Fibroblast of mammary gland (primary cell): ENCODE results near the gene ITGAL.
"Not testable (repeated sequence)": the region's sequence is repeated elsewhere in the genome, so short reads cannot be mapped to it uniquely, and the experiment has no call there.

Experiments used
- DNase-seq: peaks from one replicate; pipeline ENCODE4 v3.0.0-alpha.2; 2010; ENCODE audit warnings: low read depth
- H3K4me3 ChIP-seq: 2 replicates; pipeline ENCODE4 v1.5.1; 2011; ENCODE audit warnings: low read depth, mild to moderate bottlenecking, low read length, moderate library complexity; ENCODE audit not compliant: control insufficient read depth
- CTCF ChIP-seq: conservative IDR thresholded peaks from 2 replicates; pipeline ENCODE4 v1.5.1; 2011; ENCODE audit warnings: low read depth, low read length, inconsistent platforms; ENCODE audit not compliant: control insufficient read depth, insufficient read depth

The ITGAL gene

DNA sequence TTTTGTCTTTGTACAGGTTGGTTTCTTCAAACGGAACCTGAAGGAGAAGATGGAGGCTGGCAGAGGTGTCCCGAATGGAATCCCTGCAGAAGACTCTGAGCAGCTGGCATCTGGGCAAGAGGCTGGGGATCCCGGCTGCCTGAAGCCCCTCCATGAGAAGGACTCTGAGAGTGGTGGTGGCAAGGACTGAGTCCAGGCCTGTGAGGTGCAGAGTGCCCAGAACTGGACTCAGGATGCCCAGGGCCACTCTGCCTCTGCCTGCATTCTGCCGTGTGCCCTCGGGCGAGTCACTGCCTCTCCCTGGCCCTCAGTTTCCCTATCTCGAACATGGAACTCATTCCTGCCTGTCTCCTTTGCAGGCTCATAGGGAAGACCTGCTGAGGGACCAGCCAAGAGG lies 48.9 kb downstream of the ITGAL start:
- DNase-seq: no peak
- TF ChIP-seq CTCF: no peak
- no peak overlapping the region for H3K4me3 ChIP-seq

GRCh38 chr16:30521873-30522641 lies 49.5 kb downstream of the ITGAL start:
- TF ChIP-seq CTCF: no peak
- no peak overlapping the region for H3K4me3 ChIP-seq
- no peak for DNase-seq

- not testable (repeated sequence) for H3K4me3 ChIP-seq, DNase-seq
Observed at GRCh38 chr16:30522702-30523463, 50.3 kb downstream of the ITGAL start.

DNA sequence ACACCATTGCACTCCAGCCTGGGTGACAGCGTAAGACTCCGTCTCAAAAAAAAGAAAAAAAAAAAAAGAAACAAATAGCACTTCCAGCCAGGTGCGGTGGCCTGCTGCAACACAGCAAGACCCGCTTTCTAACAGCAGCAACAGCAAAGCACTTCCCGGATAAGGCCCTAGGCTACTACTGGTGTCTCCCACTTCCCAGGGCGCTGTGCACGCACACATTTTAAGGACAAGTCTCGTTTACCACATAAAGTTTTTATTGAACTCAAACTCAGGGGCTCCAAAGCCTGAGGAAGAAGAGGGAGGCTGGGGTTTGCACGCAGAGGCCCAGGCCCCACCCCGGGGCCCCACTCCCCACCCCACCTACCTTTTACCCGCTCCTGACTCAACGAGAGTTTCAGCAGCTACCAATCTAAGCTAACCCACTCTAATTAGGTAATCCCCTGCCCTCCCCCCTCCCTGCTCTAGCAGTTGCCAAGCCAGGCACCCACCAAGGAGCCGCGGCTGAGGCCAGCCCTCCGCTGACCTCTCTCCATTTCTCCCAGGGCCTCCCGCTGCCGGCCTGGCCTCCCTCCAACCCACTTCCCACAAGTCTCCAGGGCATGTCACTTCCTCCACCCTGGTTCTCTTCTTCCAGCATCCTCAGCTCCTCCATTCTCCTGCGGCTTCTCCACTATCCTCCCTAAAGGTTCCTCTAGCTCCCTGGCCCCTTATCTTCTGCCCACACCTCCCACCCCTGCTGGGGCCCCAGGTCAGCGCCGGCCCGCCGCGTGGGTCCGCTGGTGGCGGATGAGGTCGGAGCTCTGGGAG lies 51.4 kb downstream of the ITGAL start:
- H3K4me3 ChIP-seq: no peak overlapping the region
- TF ChIP-seq CTCF: no peak
- peak; percentile 51 for DNase-seq

GRCh38 chr16:30524575-30525568 lies 52.3 kb downstream of the ITGAL start:
- no peak for DNase-seq
- no peak for TF ChIP-seq CTCF
- H3K4me3 ChIP-seq: no peak overlapping the region

DNA sequence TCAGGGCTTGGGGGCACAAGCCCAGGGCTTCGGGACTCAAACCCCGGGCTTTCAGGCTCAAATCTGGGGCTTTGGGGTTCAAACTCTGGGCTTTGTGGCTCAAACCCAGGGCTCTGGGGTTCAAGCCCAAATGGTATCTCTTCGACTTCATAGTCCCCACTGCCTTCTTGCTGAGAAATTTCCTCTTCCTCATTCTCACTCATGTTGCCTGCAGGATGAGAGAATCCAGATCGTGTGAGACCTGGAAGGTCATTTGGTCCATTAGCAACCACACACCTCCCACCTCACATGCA lies 53.2 kb downstream of the ITGAL start:
- no peak for DNase-seq
- peak overlapping the region; percentile 71 for H3K4me3 ChIP-seq
- TF ChIP-seq CTCF: no peak
